HepG2 (cell line): ENCODE data around the gene CDK6. TPM values are rescaled to one million over a fixed set of nuclear protein-coding genes. Genes with fewer than 3 reads are reported as not detected.

Experiments used
- ATAC-seq: fragments of 200-7000 bp; cut with Tn5 transposase; 3 replicates; pipeline ENCODE4 v1.9.1; 2020; ENCODE audit warnings: mild to moderate bottlenecking, moderate library complexity
- BruUV-seq: library from RNA; stranded (reverse); fragments of 400-500 nt; replicated peaks from 2 replicates; lab custom pipeline; 2021; lab: Mats Ljungman, UMichigan
- CTCF ChIA-PET: fragments of 300-600 bp; formaldehyde crosslinking; extraction: SDS; loops from one replicate; lab custom pipeline; 2021; ENCODE audit warnings: low total read pairs, inconsistent platforms, low intra/inter-chr PET ratio; lab: Yijun Ruan, JAX
- POLR2A ChIA-PET: fragments of 350-600 bp; sonication (Branson Sonifier 250); formaldehyde crosslinking; loops from one replicate; lab custom pipeline; 2020; ENCODE audit warnings: antibody characterized with exemption, inconsistent platforms; lab: Yijun Ruan, JAX
- DNase-seq: peaks from one replicate; pipeline ENCODE4 v3.0.0-alpha.2; 2015; ENCODE audit warnings: low spot score
- FAIRE-seq: peaks from 3 replicates; lab custom pipeline; 2011; peaks lifted over from hg19 to GRCh38; lab: Jason Lieb, UNC
- H2AFZ ChIP-seq: one replicate; pipeline ENCODE4 v1.6.1; 2011; ENCODE audit warnings: low read length, inconsistent platforms
- H3K27ac ChIP-seq: fragments of 300-600 bp; 3 replicates; pipeline ENCODE4 v1.8.0; 2011; ENCODE audit warnings: mixed run types, mild to moderate bottlenecking, mixed read lengths, low read length, inconsistent platforms; ENCODE audit not compliant: insufficient read depth; ENCODE audit errors: extremely low read length
- H3K27me3 ChIP-seq, 2 experiments: fragments of 200-600 bp in 1 of 2; 2 replicates in 1 of 2; 3 replicates in 1 of 2; pipeline versions ENCODE4 v1.6.0 to v1.8.0; 2011; ENCODE audit warnings: low read length in 2 of 2, mild to moderate bottlenecking in 2 of 2, moderate library complexity in 2 of 2, inconsistent platforms in 1 of 2; ENCODE audit not compliant: insufficient read depth in 2 of 2, control insufficient read depth in 1 of 2
- H3K36me3 ChIP-seq, 2 experiments: fragments of 200-600 bp in 1 of 2; replicated peaks in 1 of 2; 2 replicates in 1 of 2; 3 replicates in 1 of 2; pipeline versions ENCODE4 v1.5.1 to v1.8.0; 2011; ENCODE audit warnings: low read length in 2 of 2, inconsistent platforms in 1 of 2; ENCODE audit not compliant: insufficient read depth in 2 of 2, control insufficient read depth in 1 of 2
- H3K4me1 ChIP-seq: 2 replicates; pipeline ENCODE4 v1.5.1; 2012; ENCODE audit warnings: low read length, inconsistent platforms; ENCODE audit not compliant: insufficient read depth
- H3K4me2 ChIP-seq: 2 replicates; pipeline ENCODE4 v1.6.0; 2011; ENCODE audit warnings: low read depth, low read length, inconsistent platforms
- H3K4me3 ChIP-seq, 3 experiments: fragments of 200-600 bp in 1 of 3; sonication (generic), shearing (Covaris generic) in 1 of 3; replicated peaks in 1 of 3; 2 replicates each; pipeline ENCODE4 v1.5.1; 2011 to 2016; ENCODE audit warnings: low read length in 3 of 3, inconsistent platforms in 2 of 3, low read depth in 2 of 3, mild to moderate bottlenecking in 2 of 3, control low read depth in 1 of 3, mixed read lengths in 1 of 3; ENCODE audit not compliant: insufficient read depth in 1 of 3
- H3K79me2 ChIP-seq: one replicate; pipeline ENCODE4 v1.6.1; 2011; ENCODE audit warnings: low read length, inconsistent platforms; ENCODE audit not compliant: insufficient read depth
- H3K9ac ChIP-seq: 2 replicates; pipeline ENCODE4 v1.6.0; 2011; ENCODE audit warnings: mild to moderate bottlenecking, low read depth, low read length, inconsistent platforms; ENCODE audit not compliant: insufficient read depth
- H3K9me3 ChIP-seq: 2 replicates; pipeline ENCODE4 v1.5.1; 2012; ENCODE audit warnings: mild to moderate bottlenecking, low read length
- H4K20me1 ChIP-seq: 2 replicates; pipeline ENCODE4 v1.6.0; 2011; ENCODE audit warnings: inconsistent platforms, mild to moderate bottlenecking, low read length, moderate library complexity; ENCODE audit not compliant: insufficient read depth
- SP1 ChIP-seq, 2 experiments: fragments of 450-650 bp in 1 of 2; sonication (generic) in 1 of 2; formaldehyde crosslinking in 1 of 2; IDR thresholded peaks; 2 replicates each; pipeline versions ENCODE4 v1.4.0 to v1.6.1; 2016 to 2020; ENCODE audit warnings: missing genetic modification reagents in 1 of 2
- TBX2 ChIP-seq: sonication (generic); formaldehyde crosslinking; IDR thresholded peaks from 2 replicates; pipeline ENCODE4 v1.5.0; 2020; ENCODE audit warnings: missing genetic modification reagents, mild to moderate bottlenecking, borderline replicate concordance
- ZMYM4 ChIP-seq: sonication (generic); formaldehyde crosslinking; IDR thresholded peaks from 2 replicates; pipeline ENCODE4 v1.8.1; 2023; ENCODE audit warnings: mild to moderate bottlenecking, missing genetic modification reagents
- ZNF207 ChIP-seq: fragments of 450-650 bp; IDR thresholded peaks from 2 replicates; pipeline ENCODE4 v1.6.1; 2016; ENCODE audit warnings: antibody characterized with exemption, borderline replicate concordance
- ZNF460 ChIP-seq: sonication (generic); formaldehyde crosslinking; IDR thresholded peaks from 2 replicates; pipeline ENCODE4 v1.5.1; 2020; ENCODE audit warnings: missing genetic modification reagents, mild to moderate bottlenecking, borderline replicate concordance
- WGBS: methylation state at CpG from one replicate; pipeline ENCODE4 v1.1.6; 2017; ENCODE audit warnings: low lambda C conversion rate; 5-methylcytosine and 5-hydroxymethylcytosine counted together
- in situ Hi-C: cut with HindIII; loops from 2 replicates; pipeline ENCODE4 v1.10.0; 2017; ENCODE audit warnings: low pct_unique_long_range_greater_than_20kb; ENCODE audit not compliant: extremely low pct_ligation_motif_present
- intact Hi-C: fragments of 100-400 bp; cut with micrococcal nuclease; formaldehyde crosslinking; loops from one replicate; pipeline ENCODE4 v1.10.0; 2022; ENCODE audit not compliant: unreplicated experiment
- polyA plus RNA-seq, 8 experiments: library from polyadenylated mRNA; depleted of rRNA in 3 of 8; stranded (reverse) in 7 of 8; unstranded in 1 of 8; fragments of >200 nt; fragmentation: Illumina TruSeq in 4 of 8; extraction: Trizol in 4 of 8; gene quantifications; 2 replicates each; pipeline versions ENCODE4 v1.2.1 to v1.2.3, GENCODE V29; 2011 to 2016; ENCODE audit warnings: low read depth in 4 of 8, missing spikeins in 1 of 8, mixed read lengths in 1 of 8; ENCODE audit not compliant: insufficient read depth in 1 of 8
- total RNA-seq, 5 experiments: library from RNA; depleted of rRNA; stranded (reverse); fragments of >200 nt; fragmentation: Illumina TruSeq; extraction: Trizol; gene quantifications; 2 replicates each; pipeline ENCODE4 v1.2.3, GENCODE V29; 2016; ENCODE audit warnings: low read depth in 1 of 5
- TF ChIP-seq, protein P1 (sequence below): sonication (generic); formaldehyde crosslinking; IDR thresholded peaks from 2 replicates; pipeline ENCODE4 v1.4.0; 2020; ENCODE audit warnings: missing genetic modification reagents
- TF ChIP-seq, protein P2 (sequence below): sonication (generic); formaldehyde crosslinking; IDR thresholded peaks from 2 replicates; pipeline ENCODE4 v1.4.0; 2020; ENCODE audit warnings: mild to moderate bottlenecking, missing genetic modification reagents

CDK6 gene
- total and polyA plus RNA-seq, 2 of the 13 experiments (the other 11 are each of a cell fraction or from before 2014, with no cell fraction given), result 34.6 to 90.8 TPM

DNA sequence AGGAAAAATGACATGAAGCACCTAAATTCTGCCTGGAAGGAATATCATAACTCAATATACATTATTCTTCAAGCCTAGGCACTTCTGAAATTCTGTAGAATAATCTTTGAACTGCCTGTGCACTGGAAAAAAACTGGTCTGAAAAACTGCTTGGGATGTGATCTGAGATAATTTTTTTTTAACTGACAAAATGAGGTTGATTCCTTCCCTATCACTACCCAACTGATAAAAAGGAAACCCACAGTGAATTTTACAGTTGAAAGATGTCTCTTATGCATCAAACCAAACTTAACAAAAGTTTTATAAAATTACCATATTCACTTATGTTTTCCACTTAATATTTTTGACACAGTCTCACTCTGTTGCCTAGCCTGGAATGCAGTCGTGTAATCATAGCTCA lies 179.0 kb downstream of the CDK6 start:
- Histone ChIP-seq H3K36me3 (peaks cover 25 to 54% of the 10 kb centered on the region in 2 experiments), H3K9ac (no peak overlapping the region), H3K4me3 (no peak overlapping the region), H3K27ac (no peak overlapping the region), H3K4me1 (no peaks in the 10 kb centered on the region), H3K9me3 (no peaks in the 10 kb centered on the region), H3K4me2 (no peak overlapping the region), H3K79me2 (peaks cover 7% of the 10 kb centered on the region), H4K20me1 (no peaks in the 10 kb centered on the region), H2AFZ (no peak overlapping the region), H3K27me3 (no peaks in the 10 kb centered on the region)
- ATAC-seq (no peak), FAIRE-seq (no peak), DNase-seq (no peak)
- intact Hi-C loops (no loop called here), in situ Hi-C loops (no loop called here)
- CTCF ChIA-PET, result no interaction called here
- TF ChIP-seq TBX2 (CRISPR knock-in tag) (no peak), ZMYM4 (CRISPR knock-in tag) (no peak), ZNF460 (CRISPR knock-in tag) (no peak), SP1 (IDR thresholded peaks at IDR 0.05) (no peak), SP1 (CRISPR knock-in tag; IDR thresholded peaks at IDR 0.05) (no peak), ZNF207 (no peak)
- TF ChIP-seq, protein P1, sequence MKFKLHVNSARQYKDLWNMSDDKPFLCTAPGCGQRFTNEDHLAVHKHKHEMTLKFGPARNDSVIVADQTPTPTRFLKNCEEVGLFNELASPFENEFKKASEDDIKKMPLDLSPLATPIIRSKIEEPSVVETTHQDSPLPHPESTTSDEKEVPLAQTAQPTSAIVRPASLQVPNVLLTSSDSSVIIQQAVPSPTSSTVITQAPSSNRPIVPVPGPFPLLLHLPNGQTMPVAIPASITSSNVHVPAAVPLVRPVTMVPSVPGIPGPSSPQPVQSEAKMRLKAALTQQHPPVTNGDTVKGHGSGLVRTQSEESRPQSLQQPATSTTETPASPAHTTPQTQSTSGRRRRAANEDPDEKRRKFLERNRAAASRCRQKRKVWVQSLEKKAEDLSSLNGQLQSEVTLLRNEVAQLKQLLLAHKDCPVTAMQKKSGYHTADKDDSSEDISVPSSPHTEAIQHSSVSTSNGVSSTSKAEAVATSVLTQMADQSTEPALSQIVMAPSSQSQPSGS (CRISPR knock-in tag), result no peak
- TF ChIP-seq, protein P2, sequence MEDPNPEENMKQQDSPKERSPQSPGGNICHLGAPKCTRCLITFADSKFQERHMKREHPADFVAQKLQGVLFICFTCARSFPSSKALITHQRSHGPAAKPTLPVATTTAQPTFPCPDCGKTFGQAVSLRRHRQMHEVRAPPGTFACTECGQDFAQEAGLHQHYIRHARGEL (CRISPR knock-in tag), result no peak
- POLR2A ChIA-PET, result no interaction called here
- BruUV-seq, result no TSS peak
- 100% methylated on average over 1 of the region's 1 CpG for WGBS
